Common myeloid progenitor, CD34-positive (primary cell): Measurements from ENCODE around the gene MICAL3.

ENCODE experiments used
- CTCF ChIA-PET: fragments of 350-600 bp; sonication (Branson Sonifier 250); formaldehyde crosslinking; loops from one replicate; lab custom pipeline; 2021; ENCODE audit warnings: antibody characterized with exemption; lab: Charles Lee
- POLR2A ChIA-PET: fragments of 350-600 bp; sonication (Branson Sonifier 250); formaldehyde crosslinking; loops from one replicate; lab custom pipeline; 2021; ENCODE audit warnings: antibody characterized with exemption; lab: Charles Lee
- DNase-seq, 3 donors: peaks; one replicate each; pipeline versions ENCODE4 v3.0.0 to v3.0.0-alpha.2; 2013
- H3K27ac ChIP-seq, 2 experiments: 1 replicate in 1 of 2; 2 replicates in 1 of 2; pipeline ENCODE4 v1.7.0; 2013; ENCODE audit warnings: inconsistent platforms in 2 of 2, low read length in 2 of 2, mild to moderate bottlenecking in 2 of 2, low read depth in 1 of 2, moderate library complexity in 1 of 2; ENCODE audit not compliant: severe bottlenecking in 2 of 2, insufficient read depth in 1 of 2, poor library complexity in 1 of 2
- H3K27me3 ChIP-seq, 5 experiments: replicated peaks in 2 of 5; 1 replicate in 3 of 5; 2 replicates in 2 of 5; pipeline versions ENCODE4 v1.6.1 to v1.7.0; 2013; ENCODE audit warnings: low read length in 4 of 5, mild to moderate bottlenecking in 2 of 5, moderate library complexity in 2 of 5, inconsistent platforms in 1 of 5; ENCODE audit not compliant: insufficient read depth in 5 of 5, control insufficient read depth in 4 of 5
- H3K36me3 ChIP-seq, 4 experiments: 1 replicate in 2 of 4; 2 replicates in 2 of 4; pipeline versions ENCODE4 v1.6.1 to v1.7.0; 2013; ENCODE audit warnings: low read length in 3 of 4, control low read depth in 1 of 4, mild to moderate bottlenecking in 1 of 4; ENCODE audit not compliant: control insufficient read depth in 4 of 4, insufficient read depth in 4 of 4
- H3K4me1 ChIP-seq, 4 experiments: 1 replicate in 3 of 4; 2 replicates in 1 of 4; pipeline versions ENCODE4 v1.6.1 to v1.7.1; 2013; ENCODE audit warnings: low read length in 3 of 4, mild to moderate bottlenecking in 3 of 4, control low read depth in 1 of 4, inconsistent platforms in 1 of 4, moderate library complexity in 1 of 4; ENCODE audit not compliant: control insufficient read depth in 4 of 4, insufficient read depth in 4 of 4; ENCODE audit errors: control extremely low read depth in 1 of 4
- H3K4me3 ChIP-seq, 7 experiments: 1 replicate in 4 of 7; 2 replicates in 3 of 7; pipeline versions ENCODE4 v1.5.1 to v1.7.0; 2013; ENCODE audit warnings: mild to moderate bottlenecking in 7 of 7, low read length in 6 of 7, moderate library complexity in 6 of 7, inconsistent platforms in 2 of 7, low read depth in 2 of 7, control low read depth in 1 of 7; ENCODE audit not compliant: insufficient read depth in 4 of 7, control insufficient read depth in 1 of 7; ENCODE audit errors: extremely low read depth in 1 of 7
- H3K9me3 ChIP-seq, 5 experiments: 1 replicate in 4 of 5; 2 replicates in 1 of 5; pipeline versions ENCODE4 v1.6.1 to v1.7.1; 2013; ENCODE audit warnings: low read length in 4 of 5, mild to moderate bottlenecking in 2 of 5, inconsistent platforms in 1 of 5, low read depth in 1 of 5, moderate library complexity in 1 of 5; ENCODE audit not compliant: control insufficient read depth in 4 of 5, insufficient read depth in 2 of 5; ENCODE audit errors: control extremely low read depth in 1 of 5
- WGBS: methylation state at CpG from one replicate; pipeline ENCODE4 v1.1.5; 2013; ENCODE audit not compliant: insufficient coverage; 5-methylcytosine and 5-hydroxymethylcytosine counted together

The MICAL3 gene

DNA sequence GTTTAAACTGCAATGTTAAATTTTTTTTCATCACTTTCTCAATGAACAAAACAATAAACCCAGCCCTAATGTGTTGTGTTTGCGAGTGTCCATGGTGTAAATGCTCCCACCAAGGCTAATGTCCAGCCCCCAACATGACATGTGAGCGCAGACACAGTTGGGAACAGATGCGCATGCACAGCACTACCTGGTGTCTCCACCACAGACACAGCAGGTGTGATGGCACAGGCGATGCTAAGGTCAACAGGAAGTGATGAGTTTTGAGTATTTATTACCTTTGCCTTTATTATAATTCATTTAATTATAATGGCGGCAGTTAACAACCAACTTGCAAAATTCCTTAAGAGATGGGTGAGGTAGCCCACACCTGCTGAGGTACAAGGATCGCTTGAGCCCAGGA lies 42.9 kb downstream of the MICAL3 start:
- Histone ChIP-seq H3K4me3 (no peak overlapping the region), H3K9me3 (no peaks in the 10 kb centered on the region), H3K27ac (no peak overlapping the region), H3K27me3 (no peaks in the 10 kb centered on the region), H3K36me3 (no peaks in the 10 kb centered on the region), H3K4me1 (peaks cover 8 to 30% (median 20%) of the 10 kb centered on the region in 4 experiments)
- CTCF ChIA-PET: no interaction called here
- WGBS: 100% methylated on average over 1 of the region's 6 CpGs
- no peak for DNase-seq
- POLR2A ChIA-PET: no interaction called here

DNA sequence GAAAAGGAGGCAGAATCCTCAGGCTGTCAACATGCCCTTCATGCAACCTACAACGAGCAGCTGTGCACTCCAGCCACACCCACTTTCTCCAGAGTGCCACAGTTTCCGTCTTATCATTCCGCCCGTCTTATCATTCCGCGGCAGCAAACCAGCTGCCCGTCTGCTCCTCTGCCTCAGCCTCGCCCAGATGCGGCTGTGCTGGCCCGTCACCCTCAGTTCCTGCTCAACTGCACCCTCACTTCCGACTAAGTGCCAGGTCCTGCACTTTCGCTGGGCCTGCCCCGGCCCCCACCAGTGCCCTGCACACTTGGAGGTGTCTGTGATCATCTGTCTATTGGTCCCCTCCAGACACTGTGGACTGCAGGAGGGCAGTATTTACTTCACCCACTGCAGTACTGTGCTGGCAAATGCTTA lies 43.7 kb downstream of the MICAL3 start:
- ChIA-PET CTCF (interaction anchor here (0.8 kb wide), 1 partner anchor 14 kb away, joined by 3 read pairs; no protein-coding TSS in a partner anchor), POLR2A (interaction anchor here (0.6 kb wide), 1 partner anchor 22 kb away, joined by 3 read pairs; no protein-coding TSS in a partner anchor)
- Histone ChIP-seq H3K4me3 (peak overlapping the region in 5 of 7 experiments; percentile 5 to 61 (median 44)), H3K9me3 (no peaks in the 10 kb centered on the region), H3K36me3 (no peaks in the 10 kb centered on the region), H3K4me1 (peaks cover 8 to 30% (median 20%) of the 10 kb centered on the region in 4 experiments), H3K27ac (peak overlapping the region in 1 of 2 experiments; percentile 51), H3K27me3 (no peaks in the 10 kb centered on the region)
- 7% methylated on average over 13 of the region's 13 CpGs for WGBS
- peak; percentile 76 to 94 (median 87) for DNase-seq

DNA sequence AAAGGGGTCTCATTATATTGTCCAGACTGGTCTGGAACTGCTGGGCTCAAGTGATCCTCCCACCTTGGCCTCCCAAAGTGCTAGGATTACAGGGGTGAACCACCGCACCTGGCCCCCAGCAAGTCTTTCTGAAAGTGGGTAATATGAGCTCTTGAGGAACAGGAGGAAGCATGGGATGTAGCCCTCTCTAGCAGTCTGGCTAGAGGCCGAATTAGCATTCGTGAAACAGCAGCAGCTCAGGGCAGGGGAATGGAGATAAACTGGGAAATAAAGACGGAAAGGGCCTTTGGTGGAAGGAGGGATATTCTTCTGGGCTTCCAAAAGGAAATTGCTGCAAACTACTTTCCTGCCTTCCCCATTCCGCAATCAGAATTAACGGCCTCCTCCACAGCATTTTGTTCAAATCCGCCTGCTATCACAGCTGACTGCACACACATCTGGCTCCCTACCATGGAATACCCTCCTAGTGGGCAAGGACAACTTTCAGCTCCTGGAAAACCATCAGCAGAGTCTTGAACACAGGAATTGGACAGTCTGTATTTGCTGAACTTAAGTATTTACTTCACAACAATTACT lies 44.3 kb downstream of the MICAL3 start:
- ChIA-PET CTCF (interaction anchor here (0.8 kb wide), 1 partner anchor 13 kb away, joined by 3 read pairs; no protein-coding TSS in a partner anchor), POLR2A (no interaction called here)
- Histone ChIP-seq H3K9me3 (no peaks in the 10 kb centered on the region), H3K27ac (peak overlapping the region in 1 of 2 experiments; percentile 51), H3K4me1 (peaks cover 8 to 30% (median 20%) of the 10 kb centered on the region in 4 experiments), H3K27me3 (no peaks in the 10 kb centered on the region), H3K36me3 (no peaks in the 10 kb centered on the region), H3K4me3 (peak overlapping the region in 6 of 7 experiments; percentile 5 to 61 (median 42))
- 55% methylated on average over 6 of the region's 7 CpGs for WGBS
- DNase-seq: no peak

DNA sequence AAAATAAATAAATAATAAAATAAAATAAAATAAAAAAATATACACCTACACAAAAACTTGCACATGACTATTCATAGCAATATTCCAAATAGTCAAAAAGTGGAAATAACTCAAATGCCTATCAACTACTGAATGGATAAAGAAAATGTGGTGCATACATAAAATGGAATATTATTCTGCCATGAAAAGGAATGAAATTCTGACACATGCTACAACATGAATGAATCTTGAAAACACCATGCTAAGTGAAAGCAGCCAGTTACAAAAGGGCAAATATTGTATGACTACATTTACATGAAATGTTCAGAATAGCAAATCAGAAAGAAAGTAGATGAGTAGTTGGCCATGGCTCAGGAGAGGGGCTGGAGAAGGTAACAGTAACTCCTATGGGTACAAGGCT lies 46.3 kb downstream of the MICAL3 start:
- H3K27me3 ChIP-seq: no peaks in the 10 kb centered on the region
- H3K27ac ChIP-seq: no peak overlapping the region
- ChIA-PET POLR2A (interaction anchor here (0.7 kb wide), 1 partner anchor 17 kb away, joined by 3 read pairs; no protein-coding TSS in a partner anchor), CTCF (no interaction called here)
- H3K4me3 ChIP-seq: no peak overlapping the region
- H3K4me1 ChIP-seq: peaks cover 8 to 19% (median 14%) of the 10 kb centered on the region in 4 experiments
- H3K36me3 ChIP-seq: peaks cover 0 to 4% (median 0%) of the 10 kb centered on the region in 4 experiments
- H3K9me3 ChIP-seq: no peaks in the 10 kb centered on the region
- no peak for DNase-seq

DNA sequence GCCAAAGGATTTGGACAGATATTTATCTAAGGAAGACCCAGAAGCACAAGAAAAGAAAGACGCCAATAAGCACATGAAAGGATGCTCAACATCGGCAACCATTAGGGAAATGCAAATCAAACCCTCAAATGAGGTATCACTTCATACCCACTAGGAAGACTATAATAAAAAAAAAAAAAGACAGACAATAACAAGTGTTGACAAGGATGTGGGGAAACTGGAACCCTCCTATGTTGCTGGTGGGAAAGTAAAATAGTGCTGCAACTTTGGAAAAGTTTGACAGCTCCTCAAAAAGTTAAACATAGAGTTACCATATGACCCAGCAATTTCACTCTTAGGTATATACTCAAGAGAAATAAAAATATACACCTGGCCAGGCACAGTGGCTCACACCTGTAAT lies 47.0 kb downstream of the MICAL3 start:
- H3K4me1 ChIP-seq: peaks cover 8 to 19% (median 16%) of the 10 kb centered on the region in 4 experiments
- no peaks in the 10 kb centered on the region for H3K9me3 ChIP-seq
- no peak for DNase-seq
- H3K36me3 ChIP-seq: peaks cover 0 to 6% (median 0%) of the 10 kb centered on the region in 4 experiments
- POLR2A ChIA-PET: no interaction called here
- WGBS: no CpG with 5 or more reads among the region's 2 CpGs
- H3K27ac ChIP-seq: no peak overlapping the region
- CTCF ChIA-PET: no interaction called here
- no peak overlapping the region for H3K4me3 ChIP-seq
- H3K27me3 ChIP-seq: no peaks in the 10 kb centered on the region

DNA sequence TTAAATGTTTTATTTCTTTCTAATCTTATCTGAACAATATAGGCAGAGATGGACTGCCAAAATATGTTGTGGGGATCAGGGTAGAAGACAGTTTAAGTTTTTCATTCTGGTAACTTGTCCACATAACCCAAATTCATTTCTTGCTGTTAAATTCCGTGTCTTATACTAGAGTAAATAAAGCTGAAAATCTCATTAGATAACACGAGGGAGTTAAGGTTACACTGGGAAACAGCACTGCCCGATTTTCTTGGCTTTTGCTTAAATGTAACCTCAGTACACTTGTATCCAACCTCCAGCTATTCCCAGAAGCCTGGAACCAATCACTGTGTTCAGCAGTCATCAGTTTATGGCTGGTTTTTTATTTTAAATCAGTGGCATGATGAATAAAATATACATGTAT lies 48.2 kb downstream of the MICAL3 start:
- Histone ChIP-seq H3K36me3 (peaks cover 0 to 6% (median 0%) of the 10 kb centered on the region in 4 experiments), H3K4me1 (peaks cover 6 to 16% (median 14%) of the 10 kb centered on the region in 4 experiments), H3K27ac (no peak overlapping the region), H3K27me3 (no peaks in the 10 kb centered on the region), H3K9me3 (no peaks in the 10 kb centered on the region), H3K4me3 (no peak overlapping the region)
- WGBS: 94% methylated on average over 2 of the region's 3 CpGs
- POLR2A ChIA-PET: no interaction called here
- no peak for DNase-seq
- CTCF ChIA-PET: interaction anchor here (1.6 kb wide), 1 partner anchor 56 kb away, joined by 3 read pairs; no protein-coding TSS in a partner anchor

DNA sequence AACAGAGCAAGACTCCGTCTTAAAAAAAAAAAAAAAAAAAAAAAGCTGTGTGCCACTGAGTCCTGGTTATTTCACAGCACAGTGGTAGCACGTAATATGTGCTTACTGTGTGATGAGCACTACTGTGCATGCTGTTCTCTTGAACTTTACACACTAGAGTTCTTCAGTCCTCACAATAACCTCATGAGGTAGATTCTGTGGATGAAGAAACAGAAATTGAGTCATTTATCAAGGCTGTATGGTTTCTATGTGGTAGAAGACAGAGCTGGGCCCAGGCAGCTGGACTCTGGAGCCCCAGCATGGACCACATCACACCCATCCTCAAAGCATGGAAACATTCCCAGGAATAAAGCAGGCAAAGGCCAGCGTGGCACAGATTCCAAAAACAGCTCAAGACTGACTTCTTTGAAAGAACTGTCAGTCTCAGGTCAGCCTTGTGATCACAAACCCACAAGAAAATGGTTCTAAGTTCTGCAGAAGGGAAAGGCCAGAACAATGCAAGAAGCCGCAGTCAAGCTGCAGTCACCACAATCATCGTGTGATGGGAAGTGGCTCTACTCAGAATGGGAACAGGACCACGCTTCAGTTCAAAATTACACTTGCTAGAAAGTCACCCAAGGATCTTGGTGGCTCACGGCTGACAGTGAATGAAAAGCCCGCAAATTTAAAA lies 49.5 kb downstream of the MICAL3 start:
- WGBS: 43% methylated on average over 6 of the region's 8 CpGs
- peak in 1 of 3 donors; percentile 60 for DNase-seq
- CTCF ChIA-PET: interaction anchor here (1.6 kb wide), 1 partner anchor 54 kb away, joined by 3 read pairs; no protein-coding TSS in a partner anchor
- H3K27me3 ChIP-seq: no peaks in the 10 kb centered on the region
- H3K36me3 ChIP-seq: peaks cover 0 to 6% (median 0%) of the 10 kb centered on the region in 4 experiments
- H3K4me3 ChIP-seq: no peak overlapping the region
- H3K9me3 ChIP-seq: no peaks in the 10 kb centered on the region
- POLR2A ChIA-PET: no interaction called here
- no peak overlapping the region for H3K27ac ChIP-seq
- H3K4me1 ChIP-seq: peaks cover 0 to 4% (median 3%) of the 10 kb centered on the region in 4 experiments
